ENCODE results near the gene ALPK1.

The ALPK1 gene

GRCh38 chr4:112423591-112423990 lies 126.4 kb downstream of the ALPK1 start:
- no peak for ATAC-seq
- TF ChIP-seq ESRRG (CRISPR knock-in tag; IDR thresholded peaks at IDR 0.05): no peak
- TF ChIP-seq SNAI2 (CRISPR knock-in tag; IDR thresholded peaks at IDR 0.05): no peak
- no peak for TF ChIP-seq BACH2 (CRISPR knock-in tag; IDR thresholded peaks at IDR 0.05; ENCODE audit: borderline replicate concordance)
- TF ChIP-seq CSDC2 (CRISPR knock-in tag; IDR thresholded peaks at IDR 0.05): no peak
- TF ChIP-seq OSR1 (CRISPR knock-in tag; IDR thresholded peaks at IDR 0.05): no peak
- TF ChIP-seq GLIS3 (CRISPR knock-in tag; IDR thresholded peaks at IDR 0.05): no peak
- TF ChIP-seq RARB (CRISPR knock-in tag; IDR thresholded peaks at IDR 0.05): no peak
- no peak for TF ChIP-seq TSHZ2 (CRISPR knock-in tag; IDR thresholded peaks at IDR 0.05)
- TF ChIP-seq POU6F1 (CRISPR knock-in tag; IDR thresholded peaks at IDR 0.05; ENCODE audit: borderline replicate concordance, low read depth): no peak
- no peak for TF ChIP-seq ISL1 (CRISPR knock-in tag; IDR thresholded peaks at IDR 0.05)
- TF ChIP-seq CREB5 (CRISPR knock-in tag; IDR thresholded peaks at IDR 0.05; ENCODE audit: low read depth): no peak
- no peak for TF ChIP-seq TOX (CRISPR knock-in tag; IDR thresholded peaks at IDR 0.05; ENCODE audit: borderline replicate concordance)
- TF ChIP-seq CSRNP3 (CRISPR knock-in tag; IDR thresholded peaks at IDR 0.05): no peak
- TF ChIP-seq ZFP30 (CRISPR knock-in tag; IDR thresholded peaks at IDR 0.05): no peak

GRCh38 chr4:112425823-112426222 lies 128.7 kb downstream of the ALPK1 start:
- no peak for ATAC-seq
- no peak for TF ChIP-seq ZFP30 (CRISPR knock-in tag; IDR thresholded peaks at IDR 0.05)
- no peak for TF ChIP-seq GLIS3 (CRISPR knock-in tag; IDR thresholded peaks at IDR 0.05)
- no peak for TF ChIP-seq CSRNP3 (CRISPR knock-in tag; IDR thresholded peaks at IDR 0.05)

- no peak for TF ChIP-seq ZNF565 (CRISPR knock-in tag; conservative IDR thresholded peaks at IDR 0.05; ENCODE audit: low read depth)
- TF ChIP-seq BACH2 (CRISPR knock-in tag; IDR thresholded peaks at IDR 0.05; ENCODE audit: borderline replicate concordance): no peak
- no peak for TF ChIP-seq TCF4 (CRISPR knock-in tag; IDR thresholded peaks at IDR 0.05; ENCODE audit: borderline replicate concordance)
- no peak for TF ChIP-seq ESRRG (CRISPR knock-in tag; IDR thresholded peaks at IDR 0.05)
- no peak for TF ChIP-seq CSRNP3 (CRISPR knock-in tag; IDR thresholded peaks at IDR 0.05)
- no peak for TF ChIP-seq CSDC2 (CRISPR knock-in tag; IDR thresholded peaks at IDR 0.05)
- TF ChIP-seq TOX (CRISPR knock-in tag; IDR thresholded peaks at IDR 0.05; ENCODE audit: borderline replicate concordance): no peak
- TF ChIP-seq ISL1 (CRISPR knock-in tag; IDR thresholded peaks at IDR 0.05): no peak
- no peak for ATAC-seq
These were observed 129.2 kb downstream of the ALPK1 start for GRCh38 chr4:112426416-112426815.

- no peak for ATAC-seq
- TF ChIP-seq TOX (CRISPR knock-in tag; IDR thresholded peaks at IDR 0.05; ENCODE audit: borderline replicate concordance): no peak
- TF ChIP-seq CSRNP3 (CRISPR knock-in tag; IDR thresholded peaks at IDR 0.05): no peak
- TF ChIP-seq ZFP3 (CRISPR knock-in tag; IDR thresholded peaks at IDR 0.05): no peak
- no peak for TF ChIP-seq ISL1 (CRISPR knock-in tag; IDR thresholded peaks at IDR 0.05)
- TF ChIP-seq TCF4 (CRISPR knock-in tag; IDR thresholded peaks at IDR 0.05; ENCODE audit: borderline replicate concordance): no peak
- TF ChIP-seq PPARA (CRISPR knock-in tag; IDR thresholded peaks at IDR 0.05; ENCODE audit: borderline replicate concordance): no peak
- no peak for TF ChIP-seq CSDC2 (CRISPR knock-in tag; IDR thresholded peaks at IDR 0.05)
- TF ChIP-seq ZNF8 (CRISPR knock-in tag; IDR thresholded peaks at IDR 0.05): no peak
- no peak for TF ChIP-seq ZC3H10 (CRISPR knock-in tag; IDR thresholded peaks at IDR 0.05)
- no peak for TF ChIP-seq ZFP30 (CRISPR knock-in tag; IDR thresholded peaks at IDR 0.05)
- TF ChIP-seq ZNF70 (CRISPR knock-in tag; IDR thresholded peaks at IDR 0.05): no peak
- TF ChIP-seq POU6F1 (CRISPR knock-in tag; IDR thresholded peaks at IDR 0.05; ENCODE audit: borderline replicate concordance, low read depth): no peak
These were observed 134.0 kb downstream of the ALPK1 start for GRCh38 chr4:112431158-112431557.
